GM23338 (cell line): Measurements from ENCODE around the gene GPC5. TPM values are rescaled to one million over a fixed set of nuclear protein-coding genes. Genes with fewer than 3 reads are reported as not detected.

Experiments
- ATAC-seq: fragments of 200-7000 bp; cut with Tn5 transposase; 3 replicates; pipeline ENCODE4 v1.9.1; 2020
- DNase-seq: peaks from one replicate; pipeline ENCODE4 v3.0.0-alpha.2; 2015; ENCODE audit warnings: low spot score
- H2AFZ ChIP-seq: fragments of 200-600 bp; sonication (generic); 2 replicates; pipeline ENCODE4 v1.8.0; 2016; ENCODE audit warnings: antibody characterized with exemption, mild to moderate bottlenecking, moderate library complexity
- H3F3A ChIP-seq: fragments of 200-600 bp; sonication (generic); replicated peaks from 2 replicates; pipeline ENCODE4 v1.8.0; 2017; ENCODE audit warnings: antibody characterized with exemption, mixed run types, low read depth
- H3K27ac ChIP-seq: fragments of 200-600 bp; sonication (generic); 2 replicates; pipeline ENCODE4 v1.6.1; 2016; ENCODE audit warnings: low read depth
- H3K27me3 ChIP-seq: fragments of 200-600 bp; sonication (generic); 2 replicates; pipeline ENCODE4 v1.8.0; 2016; ENCODE audit warnings: mild to moderate bottlenecking, mixed run types, moderate library complexity; ENCODE audit not compliant: insufficient read depth
- H3K36me3 ChIP-seq: fragments of 200-600 bp; sonication (generic); 2 replicates; pipeline ENCODE4 v1.8.0; 2016; ENCODE audit warnings: mild to moderate bottlenecking; ENCODE audit not compliant: insufficient read depth
- H3K4me1 ChIP-seq: fragments of 200-600 bp; sonication (generic); 2 replicates; pipeline ENCODE4 v1.8.0; 2016; ENCODE audit warnings: mild to moderate bottlenecking, moderate library complexity; ENCODE audit not compliant: insufficient read depth
- H3K4me2 ChIP-seq: fragments of 200-600 bp; sonication (generic); 2 replicates; pipeline ENCODE4 v1.7.1; 2017; ENCODE audit warnings: mixed run types
- H3K4me3 ChIP-seq: fragments of 200-600 bp; sonication (generic); 2 replicates; pipeline ENCODE4 v1.6.1; 2016; ENCODE audit warnings: mixed run types
- H3K79me2 ChIP-seq: fragments of 200-600 bp; sonication (generic); replicated peaks from 2 replicates; pipeline ENCODE4 v1.8.0; 2017; ENCODE audit warnings: mild to moderate bottlenecking; ENCODE audit not compliant: insufficient read depth
- H3K9me2 ChIP-seq: fragments of 200-600 bp; sonication (generic); 2 replicates; pipeline ENCODE4 v1.8.0; 2017; ENCODE audit not compliant: insufficient read depth
- H4K20me1 ChIP-seq: fragments of 200-600 bp; sonication (generic); replicated peaks from 2 replicates; pipeline ENCODE4 v1.8.0; 2017; ENCODE audit warnings: mild to moderate bottlenecking; ENCODE audit not compliant: insufficient read depth
- H3K27ac Mint-ChIP-seq: 2 replicates; pipeline ENCODE4 v1.8.0; 2020; ENCODE audit warnings: inconsistent platforms, mild to moderate bottlenecking, moderate library complexity, mixed read lengths
- H3K27me3 Mint-ChIP-seq: 3 replicates; pipeline ENCODE4 v1.8.0; 2022; ENCODE audit warnings: low read depth, mild to moderate bottlenecking, moderate library complexity, mixed read lengths, inconsistent platforms; ENCODE audit not compliant: insufficient read depth, poor library complexity
- H3K36me3 Mint-ChIP-seq: 3 replicates; pipeline ENCODE4 v1.8.0; 2021; ENCODE audit warnings: low read depth, mild to moderate bottlenecking, inconsistent platforms, moderate library complexity, mixed read lengths
- H3K4me1 Mint-ChIP-seq: 3 replicates; pipeline ENCODE4 v1.8.0; 2020; ENCODE audit warnings: mild to moderate bottlenecking, inconsistent platforms, mixed read lengths
- H3K4me3 Mint-ChIP-seq: 3 replicates; pipeline ENCODE4 v1.8.0; 2021; ENCODE audit warnings: moderate library complexity, mild to moderate bottlenecking, inconsistent platforms, mixed read lengths
- H3K9me3 Mint-ChIP-seq: 3 replicates; pipeline ENCODE4 v1.8.0; 2020; ENCODE audit warnings: moderate library complexity, mild to moderate bottlenecking, inconsistent platforms, mixed read lengths
- CREB1 ChIP-seq: fragments of 250-450 bp; sonication (Bioruptor Pico); IDR thresholded peaks from 2 replicates; pipeline ENCODE4 v1.5.0; 2020; ENCODE audit warnings: low read depth, mild to moderate bottlenecking, moderate library complexity
- ETS1 ChIP-seq: IDR thresholded peaks from 2 replicates; pipeline ENCODE4 v1.6.1; 2016; ENCODE audit warnings: antibody characterized with exemption
- EZH2phosphoT487 ChIP-seq: fragments of 200-600 bp; sonication (generic); IDR thresholded peaks from one replicate; pipeline ENCODE4 v1.8.1; 2018; ENCODE audit warnings: antibody characterized with exemption; ENCODE audit not compliant: unreplicated experiment
- POLR2AphosphoS5 ChIP-seq: IDR thresholded peaks from 2 replicates; pipeline ENCODE4 v1.6.1; 2016; ENCODE audit warnings: antibody characterized with exemption, low read depth
- REST ChIP-seq: IDR thresholded peaks from one replicate; pipeline ENCODE4 v1.6.1; 2018; ENCODE audit warnings: antibody characterized with exemption; ENCODE audit not compliant: unreplicated experiment
- ZNF114 ChIP-seq: fragments of 250-450 bp; sonication (Bioruptor Pico); IDR thresholded peaks from 2 replicates; pipeline ENCODE4 v1.5.0; 2020; ENCODE audit warnings: mild to moderate bottlenecking, moderate library complexity
- polyA plus RNA-seq: library from polyadenylated mRNA; unstranded; fragments of >200 nt; fragmentation: Nextera tagmentation; extraction: Ambion mirVana; gene quantifications from 2 replicates; pipeline ENCODE4 v1.2.1, GENCODE V29; 2016
- total RNA-seq: library from RNA; depleted of rRNA; stranded (reverse); fragments of >200 nt; shearing (Covaris generic); gene quantifications from 2 replicates; pipeline ENCODE4 v1.2.3, GENCODE V29; 2014
- TF ChIP-seq, protein P1 (sequence below), 2 experiments: fragments of 200-600 bp in 1 of 2; sonication (generic) in 1 of 2; conservative IDR thresholded peaks; 2 replicates each; pipeline versions ENCODE4 v1.5.1 to v1.6.1; 2016 to 2017; ENCODE audit warnings: antibody characterized with exemption in 2 of 2, low read depth in 2 of 2, mild to moderate bottlenecking in 2 of 2, moderate library complexity in 1 of 2
- TF ChIP-seq, protein P2 (sequence below): fragments of 250-450 bp; sonication (Bioruptor Pico); IDR thresholded peaks from 2 replicates; pipeline ENCODE4 v1.5.0; 2020; ENCODE audit warnings: mild to moderate bottlenecking, moderate library complexity

The GPC5 gene
- total and polyA plus RNA-seq, 2 experiments from 2014 or later: 0.95 to 1.1 TPM

DNA sequence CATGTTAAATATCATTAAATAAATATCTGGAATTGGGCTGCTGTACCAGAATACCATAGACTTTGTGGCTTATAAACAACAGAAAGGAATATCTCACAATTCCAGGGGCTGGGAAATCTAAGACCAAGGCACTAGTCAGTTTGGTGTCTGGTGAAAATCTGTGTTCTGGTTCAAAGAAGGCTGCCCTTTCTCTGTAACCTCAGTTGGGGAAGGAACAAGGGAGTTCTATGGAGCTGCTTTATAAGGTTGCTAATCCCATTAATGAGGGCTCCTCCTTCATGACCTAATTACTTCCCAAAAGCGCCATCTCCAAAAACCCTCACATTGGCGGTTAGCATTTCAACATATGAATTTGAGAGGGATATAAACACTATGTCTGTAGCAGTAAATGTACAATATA, 480.9 kb downstream of the GPC5 start:
- Histone ChIP-seq H2AFZ (no peak overlapping the region), H3F3A (no peaks in the 10 kb centered on the region), H3K4me1 (no peaks in the 10 kb centered on the region), H3K36me3 (no peaks in the 10 kb centered on the region), H3K79me2 (no peaks in the 10 kb centered on the region), H4K20me1 (no peaks in the 10 kb centered on the region), H3K4me3 (no peak overlapping the region), H3K4me2 (no peak overlapping the region), H3K27ac (no peak overlapping the region), H3K27me3 (no peaks in the 10 kb centered on the region), H3K9me2 (no peaks in the 10 kb centered on the region)
- TF ChIP-seq EZH2phosphoT487 (no peak), ETS1 (no peak), CREB1 (no peak), ZNF114 (CRISPR knock-in tag) (no peak), REST (no peak), POLR2AphosphoS5 (no peak)
- TF ChIP-seq, protein P1, sequence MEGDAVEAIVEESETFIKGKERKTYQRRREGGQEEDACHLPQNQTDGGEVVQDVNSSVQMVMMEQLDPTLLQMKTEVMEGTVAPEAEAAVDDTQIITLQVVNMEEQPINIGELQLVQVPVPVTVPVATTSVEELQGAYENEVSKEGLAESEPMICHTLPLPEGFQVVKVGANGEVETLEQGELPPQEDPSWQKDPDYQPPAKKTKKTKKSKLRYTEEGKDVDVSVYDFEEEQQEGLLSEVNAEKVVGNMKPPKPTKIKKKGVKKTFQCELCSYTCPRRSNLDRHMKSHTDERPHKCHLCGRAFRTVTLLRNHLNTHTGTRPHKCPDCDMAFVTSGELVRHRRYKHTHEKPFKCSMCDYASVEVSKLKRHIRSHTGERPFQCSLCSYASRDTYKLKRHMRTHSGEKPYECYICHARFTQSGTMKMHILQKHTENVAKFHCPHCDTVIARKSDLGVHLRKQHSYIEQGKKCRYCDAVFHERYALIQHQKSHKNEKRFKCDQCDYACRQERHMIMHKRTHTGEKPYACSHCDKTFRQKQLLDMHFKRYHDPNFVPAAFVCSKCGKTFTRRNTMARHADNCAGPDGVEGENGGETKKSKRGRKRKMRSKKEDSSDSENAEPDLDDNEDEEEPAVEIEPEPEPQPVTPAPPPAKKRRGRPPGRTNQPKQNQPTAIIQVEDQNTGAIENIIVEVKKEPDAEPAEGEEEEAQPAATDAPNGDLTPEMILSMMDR (conservative IDR thresholded peaks at IDR 0.05; ENCODE audit: low read depth in 2 of 2): no peak
- TF ChIP-seq, protein P2, sequence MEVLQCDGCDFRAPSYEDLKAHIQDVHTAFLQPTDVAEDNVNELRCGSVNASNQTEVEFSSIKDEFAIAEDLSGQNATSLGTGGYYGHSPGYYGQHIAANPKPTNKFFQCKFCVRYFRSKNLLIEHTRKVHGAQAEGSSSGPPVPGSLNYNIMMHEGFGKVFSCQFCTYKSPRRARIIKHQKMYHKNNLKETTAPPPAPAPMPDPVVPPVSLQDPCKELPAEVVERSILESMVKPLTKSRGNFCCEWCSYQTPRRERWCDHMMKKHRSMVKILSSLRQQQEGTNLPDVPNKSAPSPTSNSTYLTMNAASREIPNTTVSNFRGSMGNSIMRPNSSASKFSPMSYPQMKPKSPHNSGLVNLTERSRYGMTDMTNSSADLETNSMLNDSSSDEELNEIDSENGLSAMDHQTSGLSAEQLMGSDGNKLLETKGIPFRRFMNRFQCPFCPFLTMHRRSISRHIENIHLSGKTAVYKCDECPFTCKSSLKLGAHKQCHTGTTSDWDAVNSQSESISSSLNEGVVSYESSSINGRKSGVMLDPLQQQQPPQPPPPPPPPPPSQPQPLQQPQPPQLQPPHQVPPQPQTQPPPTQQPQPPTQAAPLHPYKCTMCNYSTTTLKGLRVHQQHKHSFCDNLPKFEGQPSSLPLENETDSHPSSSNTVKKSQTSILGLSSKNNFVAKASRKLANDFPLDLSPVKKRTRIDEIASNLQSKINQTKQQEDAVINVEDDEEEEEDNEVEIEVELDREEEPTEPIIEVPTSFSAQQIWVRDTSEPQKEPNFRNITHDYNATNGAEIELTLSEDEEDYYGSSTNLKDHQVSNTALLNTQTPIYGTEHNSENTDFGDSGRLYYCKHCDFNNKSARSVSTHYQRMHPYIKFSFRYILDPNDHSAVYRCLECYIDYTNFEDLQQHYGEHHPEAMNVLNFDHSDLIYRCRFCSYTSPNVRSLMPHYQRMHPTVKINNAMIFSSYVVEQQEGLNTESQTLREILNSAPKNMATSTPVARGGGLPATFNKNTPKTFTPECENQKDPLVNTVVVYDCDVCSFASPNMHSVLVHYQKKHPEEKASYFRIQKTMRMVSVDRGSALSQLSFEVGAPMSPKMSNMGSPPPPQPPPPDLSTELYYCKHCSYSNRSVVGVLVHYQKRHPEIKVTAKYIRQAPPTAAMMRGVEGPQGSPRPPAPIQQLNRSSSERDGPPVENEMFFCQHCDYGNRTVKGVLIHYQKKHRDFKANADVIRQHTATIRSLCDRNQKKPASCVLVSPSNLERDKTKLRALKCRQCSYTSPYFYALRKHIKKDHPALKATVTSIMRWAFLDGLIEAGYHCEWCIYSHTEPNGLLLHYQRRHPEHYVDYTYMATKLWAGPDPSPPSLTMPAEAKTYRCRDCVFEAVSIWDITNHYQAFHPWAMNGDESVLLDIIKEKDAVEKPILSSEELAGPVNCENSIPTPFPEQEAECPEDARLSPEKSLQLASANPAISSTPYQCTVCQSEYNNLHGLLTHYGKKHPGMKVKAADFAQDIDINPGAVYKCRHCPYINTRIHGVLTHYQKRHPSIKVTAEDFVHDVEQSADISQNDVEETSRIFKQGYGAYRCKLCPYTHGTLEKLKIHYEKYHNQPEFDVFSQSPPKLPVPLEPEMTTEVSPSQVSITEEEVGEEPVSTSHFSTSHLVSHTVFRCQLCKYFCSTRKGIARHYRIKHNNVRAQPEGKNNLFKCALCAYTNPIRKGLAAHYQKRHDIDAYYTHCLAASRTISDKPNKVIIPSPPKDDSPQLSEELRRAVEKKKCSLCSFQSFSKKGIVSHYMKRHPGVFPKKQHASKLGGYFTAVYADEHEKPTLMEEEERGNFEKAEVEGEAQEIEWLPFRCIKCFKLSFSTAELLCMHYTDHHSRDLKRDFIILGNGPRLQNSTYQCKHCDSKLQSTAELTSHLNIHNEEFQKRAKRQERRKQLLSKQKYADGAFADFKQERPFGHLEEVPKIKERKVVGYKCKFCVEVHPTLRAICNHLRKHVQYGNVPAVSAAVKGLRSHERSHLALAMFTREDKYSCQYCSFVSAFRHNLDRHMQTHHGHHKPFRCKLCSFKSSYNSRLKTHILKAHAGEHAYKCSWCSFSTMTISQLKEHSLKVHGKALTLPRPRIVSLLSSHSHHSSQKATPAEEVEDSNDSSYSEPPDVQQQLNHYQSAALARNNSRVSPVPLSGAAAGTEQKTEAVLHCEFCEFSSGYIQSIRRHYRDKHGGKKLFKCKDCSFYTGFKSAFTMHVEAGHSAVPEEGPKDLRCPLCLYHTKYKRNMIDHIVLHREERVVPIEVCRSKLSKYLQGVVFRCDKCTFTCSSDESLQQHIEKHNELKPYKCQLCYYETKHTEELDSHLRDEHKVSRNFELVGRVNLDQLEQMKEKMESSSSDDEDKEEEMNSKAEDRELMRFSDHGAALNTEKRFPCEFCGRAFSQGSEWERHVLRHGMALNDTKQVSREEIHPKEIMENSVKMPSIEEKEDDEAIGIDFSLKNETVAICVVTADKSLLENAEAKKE: no peak
- no peaks in the 10 kb centered on the region for H3K9me3 Mint-ChIP-seq
- H3K4me3 Mint-ChIP-seq: no peak overlapping the region
- no peak for ATAC-seq
- no peaks in the 10 kb centered on the region for H3K36me3 Mint-ChIP-seq
- peaks cover 9% of the 10 kb centered on the region for H3K4me1 Mint-ChIP-seq
- H3K27me3 Mint-ChIP-seq: no peaks in the 10 kb centered on the region
- H3K27ac Mint-ChIP-seq: no peak overlapping the region
- no peak for DNase-seq
